ENCODE data around the gene MEG3. TPM values are rescaled to one million over a fixed set of nuclear protein-coding genes. Genes with fewer than 3 reads are reported as not detected.
A peak's percentile ranks its signal among the peaks of the same experiment; 100 is the strongest.

MEG3 gene
- total RNA-seq, 2 donors from 2014 or later, result 56.2 to 99.4 TPM

- peak; percentile 42 for DNase-seq (ENCODE audit: low spot score)
- intact Hi-C loops (cut with DNase I), result no loop called here
These were observed 45.6 kb downstream of the MEG3 start for GRCh38 chr14:100871234-100872186.

GRCh38 chr14:100872259-100873095 lies 46.6 kb downstream of the MEG3 start:
- intact Hi-C loops (cut with DNase I), result no loop called here
- DNase-seq (ENCODE audit: low spot score), result peak; percentile 73

- intact Hi-C loops (cut with DNase I), result no loop called here
- DNase-seq (ENCODE audit: low spot score), result peak; percentile 28
These were observed 47.2 kb downstream of the MEG3 start for GRCh38 chr14:100873096-100873482.

GRCh38 chr14:100874051-100874410 lies 48.1 kb downstream of the MEG3 start:
- DNase-seq (ENCODE audit: low spot score), result peak; percentile 54
- intact Hi-C loops (cut with DNase I), result no loop called here

GRCh38 chr14:100874411-100875091 lies 48.6 kb downstream of the MEG3 start:
- DNase-seq (ENCODE audit: low spot score), result peak; percentile 70
- intact Hi-C loops (cut with DNase I), result no loop called here

GRCh38 chr14:100875126-100875525 lies 49.2 kb downstream of the MEG3 start:
- DNase-seq (ENCODE audit: low spot score), result no peak
- intact Hi-C loops (cut with DNase I), result no loop called here

GRCh38 chr14:100875861-100876590 lies 50.1 kb downstream of the MEG3 start:
- DNase-seq (ENCODE audit: low spot score), result peak; percentile 58
- intact Hi-C loops (cut with DNase I), result no loop called here

GRCh38 chr14:100878271-100879146 lies 52.6 kb downstream of the MEG3 start:
- DNase-seq (ENCODE audit: low spot score), result peak; percentile 47
- intact Hi-C loops (cut with DNase I), result loop anchor here in 1 of 2 donors (2.0 kb wide), 1 partner anchor 44 kb away; no protein-coding TSS in a partner anchor

- intact Hi-C loops (cut with DNase I), result loop anchor here in 1 of 2 donors (2.0 kb wide), 1 partner anchor 44 kb away; no protein-coding TSS in a partner anchor
- DNase-seq (ENCODE audit: low spot score), result peak; percentile 70
These were observed 53.3 kb downstream of the MEG3 start for GRCh38 chr14:100879194-100879593.

- intact Hi-C loops (cut with DNase I), result loop anchor here in 1 of 2 donors (2.0 kb wide), 1 partner anchor 43 kb away; no protein-coding TSS in a partner anchor
- peak; percentile 76 for DNase-seq (ENCODE audit: low spot score)
These were observed 53.9 kb downstream of the MEG3 start for GRCh38 chr14:100879782-100880181.

GRCh38 chr14:100880271-100881101 lies 54.6 kb downstream of the MEG3 start:
- peak; percentile 62 for DNase-seq (ENCODE audit: low spot score)
- intact Hi-C loops (cut with DNase I), result no loop called here

- peak; percentile 66 for DNase-seq (ENCODE audit: low spot score)
- intact Hi-C loops (cut with DNase I), result no loop called here
These were observed 55.5 kb downstream of the MEG3 start for GRCh38 chr14:100881211-100882025.

GRCh38 chr14:100882026-100882967 lies 56.4 kb downstream of the MEG3 start:
- peak; percentile 56 for DNase-seq (ENCODE audit: low spot score)
- intact Hi-C loops (cut with DNase I), result no loop called here

- peak; percentile 76 for DNase-seq (ENCODE audit: low spot score)
- intact Hi-C loops (cut with DNase I), result no loop called here
These were observed 57.3 kb downstream of the MEG3 start for GRCh38 chr14:100882991-100883788.
